ENCODE data around the gene ATP2B2. TPM values are rescaled to one million over a fixed set of nuclear protein-coding genes. Genes with fewer than 3 reads are reported as not detected.

The ATP2B2 gene
- polyA plus RNA-seq, 1 donor, result 6.6 TPM

DNA sequence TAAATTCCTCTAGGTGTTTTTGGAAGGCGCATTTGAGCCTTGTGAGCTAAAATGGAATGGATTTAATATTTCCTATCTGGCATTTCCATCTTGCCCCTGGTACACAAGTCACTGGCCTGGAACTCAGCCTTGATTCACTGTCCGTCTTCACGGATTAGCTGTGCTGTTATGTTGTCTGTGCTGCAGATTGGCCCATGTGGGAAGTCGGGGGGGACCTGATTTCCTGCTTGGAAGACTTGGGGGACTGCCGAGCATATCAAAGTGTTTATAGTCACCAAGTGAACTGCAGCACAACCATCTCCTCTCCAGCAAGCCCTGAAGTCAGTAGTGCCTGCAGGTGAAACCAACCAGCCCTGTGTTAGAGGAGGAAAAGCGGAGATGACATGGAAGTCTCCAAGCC is 224.8 kb downstream of the ATP2B2 start:
- DNase-seq (ENCODE audit: low read depth), result no peak

DNA sequence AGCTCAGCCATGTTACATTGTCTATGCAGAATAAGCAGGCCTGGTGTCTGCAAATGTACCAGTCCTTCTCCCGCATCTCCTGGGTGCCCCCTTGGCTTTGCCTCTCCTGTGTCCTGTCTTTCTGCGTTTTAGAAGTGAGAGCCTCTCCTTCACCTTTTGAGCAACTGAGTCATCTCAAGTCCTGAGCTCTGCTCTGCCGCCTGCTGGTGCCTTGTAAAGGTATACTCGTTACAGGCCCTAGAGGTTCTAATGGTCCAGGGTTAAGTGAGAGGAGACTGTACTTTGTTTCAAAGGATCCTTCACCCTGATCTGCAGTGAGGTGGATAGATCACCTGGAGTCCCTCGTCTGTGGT is 225.2 kb downstream of the ATP2B2 start:
- DNase-seq (ENCODE audit: low read depth), result no peak

DNA sequence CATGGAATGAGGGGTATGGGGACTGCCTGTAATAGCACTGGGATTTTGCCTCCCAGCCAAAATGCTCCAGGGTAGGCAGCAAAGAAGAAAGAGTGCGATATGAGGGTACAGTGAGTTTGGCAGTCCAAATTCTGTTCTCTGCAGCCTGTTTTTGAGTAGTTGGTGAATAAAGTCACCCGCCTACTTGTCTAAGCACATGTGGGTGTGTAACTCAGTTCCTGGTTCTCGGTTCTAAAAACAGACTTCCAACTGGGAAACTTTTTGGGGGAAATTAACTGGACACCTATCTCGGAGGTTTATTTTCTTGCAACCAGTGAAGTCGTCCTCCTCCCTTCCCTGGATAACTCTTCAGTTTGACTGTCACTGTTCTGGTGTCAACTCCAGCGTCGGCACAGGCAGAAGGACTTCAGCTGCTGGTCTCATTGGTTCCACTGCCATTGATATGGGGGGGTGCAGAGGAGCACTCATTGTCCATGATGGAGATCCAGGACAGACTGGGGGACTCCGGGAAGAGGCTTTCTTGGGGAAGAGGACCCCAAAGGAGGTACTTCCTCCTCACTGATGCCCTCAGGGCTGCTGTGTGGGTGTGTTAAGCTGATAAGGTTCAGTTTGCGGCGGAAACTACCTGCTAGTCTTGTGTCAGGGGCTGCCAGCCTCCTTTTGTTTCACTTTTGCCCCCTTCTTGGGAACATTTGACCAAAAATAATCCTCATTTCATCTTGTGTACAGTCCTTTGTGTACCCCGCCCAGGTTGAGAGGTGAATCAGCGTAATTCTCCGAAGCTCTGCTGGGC is 225.8 kb downstream of the ATP2B2 start:
- DNase-seq (ENCODE audit: low read depth), result no peak

DNA sequence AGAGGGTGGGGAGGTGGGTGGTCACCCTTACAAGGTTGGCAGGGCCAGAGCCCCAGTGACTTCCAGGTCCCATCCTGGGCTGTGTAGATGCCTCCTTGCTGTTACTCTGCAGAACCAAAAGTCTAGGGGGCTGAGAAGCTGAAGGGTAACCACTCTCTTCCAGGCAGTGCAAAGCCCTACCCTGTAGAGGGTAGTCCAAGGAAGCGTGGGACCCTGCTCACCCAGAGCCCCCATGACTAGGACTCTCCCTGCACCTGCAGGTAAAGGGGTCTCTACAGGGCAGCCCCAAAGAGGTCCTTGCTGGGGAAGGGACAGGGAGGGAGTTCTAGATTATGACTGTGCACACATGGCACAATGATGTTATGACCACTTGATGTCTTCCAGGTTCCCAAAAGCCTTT is 226.9 kb downstream of the ATP2B2 start:
- DNase-seq (ENCODE audit: low read depth), result no peak

DNA sequence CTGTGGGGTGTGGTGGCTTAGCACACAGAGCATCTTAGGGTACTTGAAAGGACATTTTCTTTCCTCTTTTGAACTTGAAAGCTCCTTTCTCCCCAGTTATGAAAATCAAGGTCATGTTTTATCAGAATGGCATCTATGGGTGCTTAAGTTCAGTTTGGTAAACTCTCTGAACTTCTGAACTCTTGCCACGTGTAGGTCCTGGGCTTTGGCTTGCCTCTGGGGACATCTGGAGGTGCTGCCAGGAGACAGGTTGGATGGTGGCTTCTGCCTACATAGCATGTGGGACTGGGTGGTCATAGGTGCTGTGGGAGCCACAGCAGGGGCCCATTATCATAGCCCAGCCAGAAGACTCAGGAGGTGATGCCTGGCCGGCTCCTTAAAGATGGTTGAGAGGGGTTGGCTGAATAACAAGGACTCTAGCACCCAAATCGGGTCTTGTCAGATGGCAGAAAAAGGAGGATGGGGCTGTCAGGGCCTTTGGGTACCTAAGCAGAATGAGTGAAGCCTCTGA is 228.2 kb downstream of the ATP2B2 start:
- DNase-seq (ENCODE audit: low read depth), result no peak

DNA sequence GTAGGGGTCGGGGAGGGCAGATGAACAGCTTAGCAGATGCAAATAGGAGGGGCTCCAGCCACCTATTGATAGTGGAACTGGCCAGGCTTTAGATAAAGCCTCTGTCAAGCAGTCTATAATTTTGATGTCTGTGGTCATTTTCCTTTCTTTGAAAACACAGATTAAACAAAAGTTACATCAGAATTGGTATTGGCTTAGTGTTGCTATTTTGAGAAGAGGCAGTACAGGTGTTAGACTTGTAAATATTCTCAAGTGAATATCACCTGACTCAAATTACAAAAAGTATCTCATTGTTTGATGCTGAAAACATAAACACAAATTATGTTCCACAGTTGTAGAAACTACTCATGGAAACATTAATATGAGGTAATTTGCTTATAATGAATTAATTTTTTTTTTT is 230.8 kb downstream of the ATP2B2 start:
- DNase-seq (ENCODE audit: low read depth), result no peak

Other genes starting within 250 kb of the ATP2B2 start
- gene GHRL, start 212.6 kb downstream of the ATP2B2 start, polyA plus RNA-seq (ENCODE audit: insufficient read length), result 0.89 TPM
- 99.7 TPM for gene SEC13, start 184.5 kb downstream of the ATP2B2 start, polyA plus RNA-seq (ENCODE audit: insufficient read length)